ENCODE measurements around the gene CWF19L2.

DNA sequence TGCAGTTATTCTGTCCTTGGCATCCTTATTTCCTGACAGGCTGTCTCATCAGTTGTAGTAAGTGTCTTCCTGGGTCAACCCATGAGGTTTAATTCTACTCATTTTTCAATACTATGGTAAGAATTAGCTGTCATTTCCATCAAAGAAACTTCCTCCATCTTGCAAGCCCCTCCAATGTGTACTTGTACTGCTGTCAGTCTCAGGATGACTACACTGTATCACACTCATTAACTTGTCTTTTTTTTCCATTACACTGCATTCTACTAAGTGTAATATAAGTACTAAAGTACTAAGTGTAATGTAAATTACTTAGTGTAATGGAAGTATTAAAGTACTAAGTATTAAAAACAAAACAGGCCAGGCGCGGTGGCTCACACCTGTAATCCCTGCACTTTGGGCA is 102.8 kb downstream of the CWF19L2 start:
- TF ChIP-seq, protein P1, sequence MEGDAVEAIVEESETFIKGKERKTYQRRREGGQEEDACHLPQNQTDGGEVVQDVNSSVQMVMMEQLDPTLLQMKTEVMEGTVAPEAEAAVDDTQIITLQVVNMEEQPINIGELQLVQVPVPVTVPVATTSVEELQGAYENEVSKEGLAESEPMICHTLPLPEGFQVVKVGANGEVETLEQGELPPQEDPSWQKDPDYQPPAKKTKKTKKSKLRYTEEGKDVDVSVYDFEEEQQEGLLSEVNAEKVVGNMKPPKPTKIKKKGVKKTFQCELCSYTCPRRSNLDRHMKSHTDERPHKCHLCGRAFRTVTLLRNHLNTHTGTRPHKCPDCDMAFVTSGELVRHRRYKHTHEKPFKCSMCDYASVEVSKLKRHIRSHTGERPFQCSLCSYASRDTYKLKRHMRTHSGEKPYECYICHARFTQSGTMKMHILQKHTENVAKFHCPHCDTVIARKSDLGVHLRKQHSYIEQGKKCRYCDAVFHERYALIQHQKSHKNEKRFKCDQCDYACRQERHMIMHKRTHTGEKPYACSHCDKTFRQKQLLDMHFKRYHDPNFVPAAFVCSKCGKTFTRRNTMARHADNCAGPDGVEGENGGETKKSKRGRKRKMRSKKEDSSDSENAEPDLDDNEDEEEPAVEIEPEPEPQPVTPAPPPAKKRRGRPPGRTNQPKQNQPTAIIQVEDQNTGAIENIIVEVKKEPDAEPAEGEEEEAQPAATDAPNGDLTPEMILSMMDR (IDR thresholded peaks at IDR 0.05) = no peak
- TF ChIP-seq POLR2A (IDR thresholded peaks at IDR 0.05) = no peak
